Psoas muscle (tissue), 8 donors: ENCODE measurements around the gene C17orf113. TPM values are rescaled to one million over a fixed set of nuclear protein-coding genes. Genes with fewer than 3 reads are reported as not detected.

Experiments
- ATAC-seq, 4 donors: fragments of 200-7000 bp; cut with Tn5 transposase; one replicate each; pipeline ENCODE4 v1.9.1; 2020; ENCODE audit warnings: moderate library complexity in 3 of 4, mild to moderate bottlenecking in 2 of 4
- DNase-seq, 2 donors: peaks; one replicate each; pipeline ENCODE4 v3.0.0-alpha.2; 2020
- H3K27ac ChIP-seq: fragments of 200-600 bp; one replicate; pipeline ENCODE4 v1.8.0; 2022
- H3K27me3 ChIP-seq, 3 donors: fragments of 200-600 bp in 1 of 3; one replicate each; pipeline versions ENCODE4 v1.6.1 to v1.8.0; 2013 to 2022; ENCODE audit warnings: low read length in 2 of 3, mild to moderate bottlenecking in 2 of 3, moderate library complexity in 1 of 3; ENCODE audit not compliant: insufficient read depth in 3 of 3
- H3K36me3 ChIP-seq, 2 donors: fragments of 200-600 bp in 1 of 2; one replicate each; pipeline versions ENCODE4 v1.6.1 to v1.8.0; 2013 to 2022; ENCODE audit warnings: low read depth in 1 of 2, mild to moderate bottlenecking in 1 of 2, moderate library complexity in 1 of 2; ENCODE audit not compliant: insufficient read depth in 1 of 2
- H3K4me1 ChIP-seq: fragments of 200-600 bp; one replicate; pipeline ENCODE4 v1.8.0; 2022
- H3K4me3 ChIP-seq: fragments of 200-600 bp; one replicate; pipeline ENCODE4 v1.8.0; 2022; ENCODE audit warnings: mild to moderate bottlenecking
- H3K9me3 ChIP-seq: fragments of 200-600 bp; one replicate; pipeline ENCODE4 v1.8.0; 2022
- CTCF ChIP-seq: fragments of 200-600 bp; IDR thresholded peaks from one replicate; pipeline ENCODE4 v1.8.0; 2022; ENCODE audit warnings: antibody characterized with exemption
- WGBS, 3 donors: extraction: QIAGEN DNeasy Blood & Tissue Kit; methylation state at CpG; one replicate each; pipeline versions ENCODE4 v1.1.6 to v1.1.7; 2013; 5-methylcytosine and 5-hydroxymethylcytosine counted together
- intact Hi-C, 2 donors: fragments of 100-400 bp; cut with DNase I; formaldehyde crosslinking; loops; one replicate each; pipeline versions ENCODE4 v1.11.0 to v1.14.2; 2022
- polyA plus RNA-seq, 3 donors: library from polyadenylated mRNA; stranded (reverse); fragments of 200-250 nt; gene quantifications; one replicate each; pipeline ENCODE4 v1.2.3, GENCODE V29; 2013
- total RNA-seq, 4 donors: library from RNA; stranded (reverse); fragmentation: NEBNext Ultra II Directional in 2 of 4; extraction: Animal tissue kit (Norgen Biotek cat#: 25700) in 2 of 4; gene quantifications; one replicate each; pipeline versions ENCODE4 v1.2.1 to v1.2.4, GENCODE V29; 2021 to 2023
- donor health status: healthy with polysubstance abuse.
- donor health status: DM: no; HTN: no; CAD: no; lungs with moderate emphysema.
- donor health status: Bipolar disorder and iron deficiency.
- donor health status: healthy.
- donor health status: DM: yes; HTN: yes; CAD: no.
- donor health status: DM: no; HTN: no; CAD: no.
- donor health status: DM: no; HTN: no; CAD: no.
- donor health status: DM: yes; HTN: yes; CAD: no.

The C17orf113 gene
- total and polyA plus RNA-seq, 7 donors, result 0.08 to 1.2 (median 0.56) TPM

DNA sequence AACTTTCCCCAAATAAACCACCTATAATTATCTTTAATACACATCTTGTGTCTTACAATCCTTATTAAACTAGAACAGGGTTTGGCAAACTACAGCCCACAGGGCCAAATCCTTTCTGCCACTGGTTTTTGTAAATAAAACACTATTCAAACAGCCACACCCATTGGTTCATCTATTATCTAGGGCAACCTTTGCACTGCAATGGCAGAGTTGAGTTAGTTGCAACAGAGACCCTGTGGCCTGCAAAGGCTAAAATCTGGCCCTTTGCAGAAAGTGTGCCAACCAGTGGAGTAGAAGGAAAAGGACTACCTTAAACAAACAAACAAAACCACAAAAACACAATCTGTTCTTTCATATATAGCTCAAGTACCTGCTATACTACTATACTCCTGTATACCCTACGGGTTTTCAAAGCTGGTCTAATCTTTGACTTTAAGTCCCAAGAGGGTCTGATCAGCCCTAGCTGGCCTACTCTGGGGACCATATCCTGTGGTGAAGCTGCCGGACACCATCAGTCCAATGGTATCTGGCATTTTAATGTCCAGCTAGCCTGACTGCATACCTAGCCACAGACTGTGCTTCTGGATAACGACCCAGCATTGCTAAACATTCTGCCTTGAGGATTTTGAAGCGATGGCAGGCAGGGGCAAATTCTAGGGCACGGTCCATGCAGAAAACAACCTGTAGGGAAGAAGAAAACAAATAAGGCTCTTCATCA, 60.5 kb downstream of the C17orf113 start:
- H3K27me3 ChIP-seq, result no peaks in the 10 kb centered on the region
- no peaks in the 10 kb centered on the region for H3K9me3 ChIP-seq
- H3K4me3 ChIP-seq, result no peak overlapping the region
- 77 to 96% (median 89%) methylated on average over 5 of the region's 5 CpGs for WGBS, 3 donors
- peaks cover 24 to 100% of the 10 kb centered on the region in 2 donors for H3K36me3 ChIP-seq
- ATAC-seq, result no peak
- intact Hi-C loops, result no loop called here
- DNase-seq, result no peak
- peaks cover 7% of the 10 kb centered on the region for H3K4me1 ChIP-seq
- no peak overlapping the region for H3K27ac ChIP-seq
- no peak for TF ChIP-seq CTCF

DNA sequence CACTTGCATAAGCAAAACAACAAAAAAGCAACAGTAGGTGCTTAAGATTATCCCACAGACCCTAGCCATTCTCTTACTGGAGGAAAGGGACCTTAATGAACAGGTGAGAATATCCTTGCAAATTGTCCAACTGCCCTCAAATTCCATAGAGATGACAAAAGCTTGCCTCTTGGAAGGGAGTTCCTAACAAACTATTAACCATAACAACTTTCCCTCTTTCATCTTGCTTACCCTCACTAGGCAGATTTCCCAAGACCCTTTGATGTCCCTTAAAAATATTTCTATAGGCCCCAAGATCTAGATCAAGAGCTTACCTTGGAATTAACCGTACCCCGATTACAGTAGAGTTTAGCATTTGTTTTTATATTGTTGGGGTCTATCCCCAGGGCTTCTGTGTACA, 62.0 kb downstream of the C17orf113 start:
- intact Hi-C loops, result no loop called here
- TF ChIP-seq CTCF, result no peak
- DNase-seq (no peak), ATAC-seq (no peak)
- Histone ChIP-seq H3K4me3 (no peak overlapping the region), H3K4me1 (peaks cover 7% of the 10 kb centered on the region), H3K36me3 (peaks cover 28 to 100% of the 10 kb centered on the region in 2 donors), H3K9me3 (no peaks in the 10 kb centered on the region), H3K27ac (no peak overlapping the region), H3K27me3 (no peaks in the 10 kb centered on the region)
- WGBS, 3 donors, result 96 to 100% (median 97%) methylated on average over 2 of the region's 2 CpGs

Other genes with a start within 250 kb of the C17orf113 start
- gene P3H4, start 238.7 kb downstream of the C17orf113 start, total RNA-seq, result 1 to 10 TPM; 1.7 to 3.4 (median 2.5) TPM
- 1 to 10 TPM in 2 of 3 donors, under 1 TPM in 1; 0.58 to 1.5 (median 1.4) TPM for gene P3H4, start 238.7 kb downstream of the C17orf113 start, polyA plus RNA-seq
- 1 to 10 TPM; 5.4 to 9.5 (median 6.8) TPM for gene FKBP10, start 237.6 kb downstream of the C17orf113 start, total RNA-seq
- gene FKBP10, start 237.6 kb downstream of the C17orf113 start, polyA plus RNA-seq, result 1 to 10 TPM; 3.9 to 5.8 (median 4.7) TPM
- gene NT5C3B, start 214.4 kb downstream of the C17orf113 start, total RNA-seq, result 10 to 100 TPM; 12.2 to 19.3 (median 17.7) TPM
- 10 to 100 TPM; 18.3 to 27.5 (median 22.5) TPM for gene NT5C3B, start 214.4 kb downstream of the C17orf113 start, polyA plus RNA-seq
- not detected for gene KLHL10, start 212.8 kb downstream of the C17orf113 start, total RNA-seq
- gene KLHL10, start 212.8 kb downstream of the C17orf113 start, polyA plus RNA-seq, result under 1 TPM in 1 of 3 donors, not detected in 2; 0.04 TPM
- 1 to 10 TPM; 2.1 to 3.4 (median 2.5) TPM for gene KLHL11, start 185.2 kb downstream of the C17orf113 start, total RNA-seq
- gene KLHL11, start 185.2 kb downstream of the C17orf113 start, polyA plus RNA-seq, result 1 to 10 TPM; 1.1 to 6.1 (median 1.4) TPM
- gene ACLY, start 131.7 kb downstream of the C17orf113 start, total RNA-seq, result 10 to 100 TPM; 18.6 to 24.1 (median 21.5) TPM
- 10 to 100 TPM; 10.5 to 20.5 (median 17.9) TPM for gene ACLY, start 131.7 kb downstream of the C17orf113 start, polyA plus RNA-seq
- under 1 TPM in 2 of 4 donors, not detected in 2; 0.17 to 0.32 TPM for gene ODAD4, start 120.0 kb downstream of the C17orf113 start, total RNA-seq
- under 1 TPM; 0.31 to 0.99 (median 0.63) TPM for gene ODAD4, start 120.0 kb downstream of the C17orf113 start, polyA plus RNA-seq
- 10 to 100 TPM; 21.0 to 26.8 (median 22.9) TPM for gene CNP, start 83.8 kb downstream of the C17orf113 start, total RNA-seq
- 10 to 100 TPM; 17.6 to 22.6 (median 21.2) TPM for gene CNP, start 83.8 kb downstream of the C17orf113 start, polyA plus RNA-seq
- 100 to 1,000 TPM in 1 of 4 donors, 10 to 100 TPM in 3; 66.3 to 102 (median 76.9) TPM for gene DNAJC7, start 33.2 kb downstream of the C17orf113 start, total RNA-seq
- 100 to 1,000 TPM in 1 of 3 donors, 10 to 100 TPM in 2; 85.4 to 142 (median 93.3) TPM for gene DNAJC7, start 33.2 kb downstream of the C17orf113 start, polyA plus RNA-seq
- gene NKIRAS2, start 30.5 kb downstream of the C17orf113 start, total RNA-seq, result 10 to 100 TPM; 35.0 to 46.8 (median 39.4) TPM
- gene NKIRAS2, start 30.5 kb downstream of the C17orf113 start, polyA plus RNA-seq, result 10 to 100 TPM; 41.5 to 81.1 (median 43.1) TPM
- 1 to 10 TPM in 3 of 4 donors, under 1 TPM in 1; 0.50 to 9.2 (median 1.1) TPM for gene ZNF385C, start 47.9 kb upstream of the C17orf113 start, total RNA-seq
- under 1 TPM; 0.22 to 0.36 (median 0.32) TPM for gene ZNF385C, start 47.9 kb upstream of the C17orf113 start, polyA plus RNA-seq
- gene DHX58, start 62.1 kb upstream of the C17orf113 start, total RNA-seq, result 1 to 10 TPM; 2.0 to 4.2 (median 3.1) TPM
- gene DHX58, start 62.1 kb upstream of the C17orf113 start, polyA plus RNA-seq, result 1 to 10 TPM; 1.3 to 2.8 (median 2.0) TPM
- gene KAT2A, start 70.8 kb upstream of the C17orf113 start, total RNA-seq, result 10 to 100 TPM; 12.3 to 35.3 (median 20.0) TPM
- 10 to 100 TPM; 20.9 to 23.5 (median 21.2) TPM for gene KAT2A, start 70.8 kb upstream of the C17orf113 start, polyA plus RNA-seq
- under 1 TPM in 1 of 4 donors, not detected in 3; 0.43 TPM for gene HSPB9, start 72.2 kb upstream of the C17orf113 start, total RNA-seq
- under 1 TPM in 2 of 3 donors, not detected in 1; 0.03 to 0.53 TPM for gene HSPB9, start 72.2 kb upstream of the C17orf113 start, polyA plus RNA-seq
- 10 to 100 TPM; 27.3 to 43.2 (median 38.7) TPM for gene RAB5C, start 104.4 kb upstream of the C17orf113 start, total RNA-seq
- 10 to 100 TPM; 41.5 to 70.9 (median 60.0) TPM for gene RAB5C, start 104.4 kb upstream of the C17orf113 start, polyA plus RNA-seq
- under 1 TPM in 3 of 4 donors, not detected in 1; 0.08 to 0.17 (median 0.11) TPM for gene KCNH4, start 130.5 kb upstream of the C17orf113 start, total RNA-seq
- gene KCNH4, start 130.5 kb upstream of the C17orf113 start, polyA plus RNA-seq, result under 1 TPM in 2 of 3 donors, not detected in 1; 0.01 to 0.03 TPM
- not detected for gene HCRT, start 134.9 kb upstream of the C17orf113 start, total RNA-seq
- gene HCRT, start 134.9 kb upstream of the C17orf113 start, polyA plus RNA-seq, result not detected
- 1 to 10 TPM; 4.7 to 9.4 (median 7.0) TPM for gene GHDC, start 143.9 kb upstream of the C17orf113 start, total RNA-seq
- gene GHDC, start 143.9 kb upstream of the C17orf113 start, polyA plus RNA-seq, result 10 to 100 TPM in 1 of 3 donors, 1 to 10 TPM in 2; 6.8 to 11.5 (median 8.8) TPM
- 10 to 100 TPM; 68.8 to 90.1 (median 81.6) TPM for gene STAT5B, start 225.8 kb upstream of the C17orf113 start, total RNA-seq
- 10 to 100 TPM; 15.9 to 61.3 (median 40.2) TPM for gene STAT5B, start 225.8 kb upstream of the C17orf113 start, polyA plus RNA-seq
- gene STAT5A, start 237.9 kb upstream of the C17orf113 start, total RNA-seq, result 10 to 100 TPM; 17.3 to 31.5 (median 23.9) TPM
- 10 to 100 TPM in 2 of 3 donors, 1 to 10 TPM in 1; 8.1 to 12.5 (median 10.5) TPM for gene STAT5A, start 237.9 kb upstream of the C17orf113 start, polyA plus RNA-seq